Measurements from ENCODE around the gene SLC19A1.

SLC19A1 gene

DNA sequence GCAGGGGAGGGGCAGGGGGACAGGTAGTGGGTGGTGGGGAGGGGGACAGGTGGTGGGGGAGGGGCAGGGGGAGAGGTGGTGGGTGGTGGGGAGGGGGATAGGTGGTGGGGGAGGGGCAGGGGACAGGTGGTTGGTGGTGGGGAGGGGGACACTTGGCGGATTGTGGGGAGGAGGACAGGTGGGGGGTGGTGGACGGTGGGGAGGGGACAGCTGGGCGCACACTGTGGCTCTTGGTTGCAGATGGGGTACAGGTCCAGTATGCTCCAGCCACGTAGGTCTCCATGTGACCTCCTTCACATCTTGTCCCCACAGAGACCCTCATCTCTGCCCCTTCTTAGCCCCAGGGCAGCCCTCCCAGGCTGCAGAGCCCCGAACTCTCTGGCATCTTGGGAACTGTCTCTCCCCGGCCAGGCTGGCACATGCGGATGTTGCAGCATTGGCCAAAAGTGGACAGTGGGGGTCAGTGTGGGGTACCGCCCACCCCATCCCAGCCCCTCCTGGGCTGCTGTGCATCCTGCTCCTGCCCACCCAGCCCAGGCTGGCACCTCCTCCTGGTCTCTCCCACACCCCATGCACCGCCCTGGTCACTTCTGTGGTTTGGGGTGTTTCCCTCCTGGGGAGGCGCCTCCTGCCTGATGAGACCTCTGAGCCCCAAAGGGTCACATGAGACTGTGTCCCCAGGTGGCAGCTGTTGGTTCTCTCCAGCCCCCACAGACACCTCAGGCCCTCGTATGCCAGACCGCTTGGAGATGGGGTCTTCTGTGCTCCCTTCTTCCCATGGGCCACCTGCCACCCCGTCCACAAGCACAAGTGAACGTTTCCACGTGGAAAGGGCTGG is 7.6 kb upstream of the SLC19A1 start:
- TF ChIP-seq, protein P1, sequence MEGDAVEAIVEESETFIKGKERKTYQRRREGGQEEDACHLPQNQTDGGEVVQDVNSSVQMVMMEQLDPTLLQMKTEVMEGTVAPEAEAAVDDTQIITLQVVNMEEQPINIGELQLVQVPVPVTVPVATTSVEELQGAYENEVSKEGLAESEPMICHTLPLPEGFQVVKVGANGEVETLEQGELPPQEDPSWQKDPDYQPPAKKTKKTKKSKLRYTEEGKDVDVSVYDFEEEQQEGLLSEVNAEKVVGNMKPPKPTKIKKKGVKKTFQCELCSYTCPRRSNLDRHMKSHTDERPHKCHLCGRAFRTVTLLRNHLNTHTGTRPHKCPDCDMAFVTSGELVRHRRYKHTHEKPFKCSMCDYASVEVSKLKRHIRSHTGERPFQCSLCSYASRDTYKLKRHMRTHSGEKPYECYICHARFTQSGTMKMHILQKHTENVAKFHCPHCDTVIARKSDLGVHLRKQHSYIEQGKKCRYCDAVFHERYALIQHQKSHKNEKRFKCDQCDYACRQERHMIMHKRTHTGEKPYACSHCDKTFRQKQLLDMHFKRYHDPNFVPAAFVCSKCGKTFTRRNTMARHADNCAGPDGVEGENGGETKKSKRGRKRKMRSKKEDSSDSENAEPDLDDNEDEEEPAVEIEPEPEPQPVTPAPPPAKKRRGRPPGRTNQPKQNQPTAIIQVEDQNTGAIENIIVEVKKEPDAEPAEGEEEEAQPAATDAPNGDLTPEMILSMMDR (IDR thresholded peaks at IDR 0.05; ENCODE audit: borderline replicate concordance, extremely low read depth, low read length, poor library complexity, severe bottlenecking): no peak
- TF ChIP-seq EZH2 (IDR thresholded peaks at IDR 0.05; ENCODE audit: borderline replicate concordance, low read depth, low read length, severe bottlenecking): no peak
- ATAC-seq (ENCODE audit: insufficient read depth, low read depth) (no peak), DNase-seq (no peak)
- peak overlapping the region; percentile 54 for H3K9ac ChIP-seq (ENCODE audit: low read depth, low read length)
- H3K79me2 ChIP-seq (ENCODE audit: insufficient read depth, low read length): 0 out of 2 replicates have a peak, but pooled peaks cover 2% of the 10 kb centered on the region
- H4K20me1 ChIP-seq (ENCODE audit: insufficient read depth, low read length): no peaks in the 10 kb centered on the region
- peak overlapping the region; percentile 83 for H2AFZ ChIP-seq (ENCODE audit: low read depth, low read length)
- H3K4me2 ChIP-seq (ENCODE audit: insufficient read depth, low read length): peak overlapping the region; percentile 82
- no peaks in the 10 kb centered on the region; the same call in 1 of the 2 replicates for H3K36me3 ChIP-seq (ENCODE audit: insufficient read depth, low read length)
- peak overlapping the region; percentile 82 for H3K27ac ChIP-seq (ENCODE audit: low read length)
- H3K4me1 ChIP-seq (ENCODE audit: insufficient read depth, low read length): peaks cover 42% of the 10 kb centered on the region
- no peaks in the 10 kb centered on the region for H3K9me3 ChIP-seq (ENCODE audit: insufficient read depth, low read length, severe bottlenecking)
- H3K4me3 ChIP-seq (ENCODE audit: low read depth in 1 of 2, low read length in 2 of 2): peak overlapping the region in 1 of 2 experiments; percentile 50; a peak in 3 of 4 replicates
- no peaks in the 10 kb centered on the region for H3K27me3 ChIP-seq (ENCODE audit: insufficient read depth, low read length, poor library complexity)

DNA sequence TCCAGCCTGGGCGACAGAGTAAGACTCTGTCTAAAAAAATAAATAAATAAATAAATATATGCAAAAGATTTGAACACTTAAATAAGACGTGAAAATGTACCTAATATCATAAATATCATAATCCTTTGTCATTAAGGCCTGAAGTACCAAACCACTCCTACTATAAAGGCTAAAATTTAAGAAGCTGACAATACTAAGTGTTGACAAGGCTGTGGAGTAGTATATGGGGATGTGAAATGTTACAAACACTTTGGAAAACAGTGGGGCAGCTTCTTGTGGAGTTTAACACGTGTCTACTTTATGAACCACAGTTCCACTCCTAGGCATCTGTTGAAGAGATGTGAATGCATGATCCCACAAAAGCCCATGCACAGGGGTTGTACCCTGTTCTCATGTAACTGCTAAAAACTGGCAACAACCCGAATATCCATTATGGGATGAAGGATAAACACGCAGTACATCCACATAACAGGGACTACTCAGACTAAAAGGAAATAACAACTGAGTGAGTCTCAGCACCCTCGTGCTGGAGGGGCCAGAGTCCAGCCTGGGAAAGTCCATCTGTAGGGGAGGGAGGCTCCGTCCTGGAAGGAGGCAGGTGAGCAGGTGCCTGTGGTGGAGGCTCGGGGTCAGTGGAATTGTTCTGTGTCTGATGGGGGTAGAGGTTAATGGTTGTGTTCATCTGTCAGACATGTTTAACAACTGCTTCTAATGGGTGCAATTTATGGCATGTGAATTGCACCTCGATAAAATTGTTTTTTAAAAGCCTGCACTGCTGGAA is 6.7 kb upstream of the SLC19A1 start:
- H3K4me3 ChIP-seq (ENCODE audit: low read depth in 1 of 2, low read length in 2 of 2): no peak overlapping the region
- ATAC-seq (ENCODE audit: insufficient read depth, low read depth) (no peak), DNase-seq (no peak)
- 0 out of 2 replicates have a peak, but pooled peaks cover 2% of the 10 kb centered on the region for H3K79me2 ChIP-seq (ENCODE audit: insufficient read depth, low read length)
- no peaks in the 10 kb centered on the region; the same call in 1 of the 2 replicates for H3K36me3 ChIP-seq (ENCODE audit: insufficient read depth, low read length)
- H3K9me3 ChIP-seq (ENCODE audit: insufficient read depth, low read length, severe bottlenecking): no peaks in the 10 kb centered on the region
- no peak overlapping the region for H3K4me2 ChIP-seq (ENCODE audit: insufficient read depth, low read length)
- H4K20me1 ChIP-seq (ENCODE audit: insufficient read depth, low read length): no peaks in the 10 kb centered on the region
- no peak overlapping the region for H3K27ac ChIP-seq (ENCODE audit: low read length)
- no peak for TF ChIP-seq EZH2 (IDR thresholded peaks at IDR 0.05; ENCODE audit: borderline replicate concordance, low read depth, low read length, severe bottlenecking)
- TF ChIP-seq, protein P1 (IDR thresholded peaks at IDR 0.05; ENCODE audit: borderline replicate concordance, extremely low read depth, low read length, poor library complexity, severe bottlenecking): no peak
- H3K27me3 ChIP-seq (ENCODE audit: insufficient read depth, low read length, poor library complexity): no peaks in the 10 kb centered on the region
- H3K4me1 ChIP-seq (ENCODE audit: insufficient read depth, low read length): peaks cover 37% of the 10 kb centered on the region
- H3K9ac ChIP-seq (ENCODE audit: low read depth, low read length): no peak overlapping the region
- H2AFZ ChIP-seq (ENCODE audit: low read depth, low read length): no peak overlapping the region

DNA sequence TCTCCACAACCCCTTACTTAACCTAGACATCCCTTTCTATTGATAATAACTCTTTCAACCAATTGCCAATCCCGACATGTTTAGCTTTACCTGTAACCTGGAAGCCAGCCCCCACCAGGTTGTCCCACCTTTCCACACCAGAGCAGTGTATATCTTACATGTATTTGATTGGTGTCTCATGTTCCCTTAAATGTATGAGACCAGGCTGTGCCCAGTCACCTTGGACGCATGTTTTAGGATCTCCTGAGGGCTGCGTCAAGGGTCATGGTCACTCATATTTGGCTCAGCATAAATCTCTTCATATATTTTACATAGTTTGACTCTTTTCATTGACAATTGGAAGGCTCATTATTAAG is 5.3 kb upstream of the SLC19A1 start:
- Histone ChIP-seq H3K4me1 (ENCODE audit: insufficient read depth, low read length) (peaks cover 41% of the 10 kb centered on the region), H3K27me3 (ENCODE audit: insufficient read depth, low read length, poor library complexity) (no peaks in the 10 kb centered on the region), H3K79me2 (ENCODE audit: insufficient read depth, low read length) (no peaks in the 10 kb centered on the region), H3K9me3 (ENCODE audit: insufficient read depth, low read length, severe bottlenecking) (no peaks in the 10 kb centered on the region), H2AFZ (ENCODE audit: low read depth, low read length) (no peak overlapping the region), H3K9ac (ENCODE audit: low read depth, low read length) (no peak overlapping the region), H4K20me1 (ENCODE audit: insufficient read depth, low read length) (no peaks in the 10 kb centered on the region), H3K36me3 (ENCODE audit: insufficient read depth, low read length) (no peaks in the 10 kb centered on the region), H3K27ac (ENCODE audit: low read length) (no peak overlapping the region), H3K4me2 (ENCODE audit: insufficient read depth, low read length) (no peak overlapping the region), H3K4me3 (ENCODE audit: low read depth in 1 of 2, low read length in 2 of 2) (no peak overlapping the region)
- ATAC-seq (ENCODE audit: insufficient read depth, low read depth): no peak
- TF ChIP-seq EZH2 (IDR thresholded peaks at IDR 0.05; ENCODE audit: borderline replicate concordance, low read depth, low read length, severe bottlenecking): no peak
- TF ChIP-seq, protein P1 (IDR thresholded peaks at IDR 0.05; ENCODE audit: borderline replicate concordance, extremely low read depth, low read length, poor library complexity, severe bottlenecking): no peak
- DNase-seq: no peak
